GM19395 (cell line): ENCODE data around the gene PCDH15.
"Not testable (repeated sequence)": the region's sequence is repeated elsewhere in the genome, so short reads cannot be mapped to it uniquely, and the experiment has no call there.

ENCODE experiments used
- ATAC-seq: cut with Tn5 transposase; IDR thresholded peaks from one replicate; pipeline ENCODE4 v1.9.1; 2021; ENCODE audit warnings: mild to moderate bottlenecking, moderate library complexity; ENCODE audit not compliant: unreplicated experiment

Gene PCDH15

GRCh38 chr10:54415483-54415882 lies 385.5 kb downstream of the PCDH15 start:
- no peak for ATAC-seq

- no peak for ATAC-seq
These were observed 398.5 kb downstream of the PCDH15 start for GRCh38 chr10:54402576-54402975.

- no peak for ATAC-seq
These were observed 405.0 kb downstream of the PCDH15 start for GRCh38 chr10:54396031-54396430.

- ATAC-seq: not testable (repeated sequence)
These were observed 406.4 kb downstream of the PCDH15 start for GRCh38 chr10:54394598-54394997.

GRCh38 chr10:54372179-54372578 lies 428.9 kb downstream of the PCDH15 start:
- ATAC-seq: no peak

- no peak for ATAC-seq
These were observed 432.0 kb downstream of the PCDH15 start for GRCh38 chr10:54368984-54369383.

- ATAC-seq: no peak
These were observed 437.6 kb downstream of the PCDH15 start for GRCh38 chr10:54363390-54363789.

- ATAC-seq: no peak
These were observed 459.0 kb downstream of the PCDH15 start for GRCh38 chr10:54342058-54342457.

- no peak for ATAC-seq
These were observed 465.7 kb downstream of the PCDH15 start for GRCh38 chr10:54335296-54335695.

- no peak for ATAC-seq
These were observed 481.7 kb downstream of the PCDH15 start for GRCh38 chr10:54319341-54319740.

- no peak for ATAC-seq
These were observed 482.6 kb downstream of the PCDH15 start for GRCh38 chr10:54318470-54318869.

GRCh38 chr10:54314430-54314829 lies 486.6 kb downstream of the PCDH15 start:
- no peak for ATAC-seq

GRCh38 chr10:54284526-54285193 lies 516.4 kb downstream of the PCDH15 start:
- ATAC-seq: no peak

GRCh38 chr10:54282012-54282411 lies 519.0 kb downstream of the PCDH15 start:
- no peak for ATAC-seq

GRCh38 chr10:54266395-54266794 lies 534.6 kb downstream of the PCDH15 start:
- ATAC-seq: no peak

- no peak for ATAC-seq
These were observed 538.3 kb downstream of the PCDH15 start for GRCh38 chr10:54262726-54263125.

- ATAC-seq: no peak
These were observed 541.9 kb downstream of the PCDH15 start for GRCh38 chr10:54259104-54259503.

GRCh38 chr10:54234832-54235231 lies 566.2 kb downstream of the PCDH15 start:
- no peak for ATAC-seq

- no peak for ATAC-seq
These were observed 597.6 kb downstream of the PCDH15 start for GRCh38 chr10:54203401-54203800.

- ATAC-seq: no peak
These were observed 603.0 kb downstream of the PCDH15 start for GRCh38 chr10:54198051-54198450.

- no peak for ATAC-seq
These were observed 606.2 kb downstream of the PCDH15 start for GRCh38 chr10:54194806-54195205.

GRCh38 chr10:54159924-54160323 lies 641.1 kb downstream of the PCDH15 start:
- no peak for ATAC-seq

- ATAC-seq: no peak
These were observed 652.5 kb downstream of the PCDH15 start for GRCh38 chr10:54148508-54148907.
